Transverse colon (tissue), 4 donors: ENCODE data around the gene TPTE. TPM values are rescaled to one million over a fixed set of nuclear protein-coding genes. Genes with fewer than 3 reads are reported as not detected.
"Not testable (repeated sequence)": the region's sequence is repeated elsewhere in the genome, so short reads cannot be mapped to it uniquely, and the experiment has no call there.

ENCODE experiments used
- DNase-seq: peaks from one replicate; pipeline ENCODE4 v3.0.0-alpha.2; 2019
- H3K27ac ChIP-seq, 4 donors: fragments of 200-600 bp; sonication (generic); 2 replicates each; pipeline ENCODE4 v1.5.1; 2016 to 2018; ENCODE audit warnings: inconsistent platforms in 4 of 4
- H3K27me3 ChIP-seq: fragments of 200-600 bp; sonication (generic); 2 replicates; pipeline ENCODE4 v1.5.1; 2017; ENCODE audit warnings: inconsistent platforms
- H3K36me3 ChIP-seq, 4 donors: fragments of 200-600 bp; sonication (generic); 2 replicates each; pipeline ENCODE4 v1.5.1; 2017 to 2019; ENCODE audit warnings: inconsistent platforms in 4 of 4
- H3K4me1 ChIP-seq, 4 donors: fragments of 200-600 bp; sonication (generic); 2 replicates each; pipeline ENCODE4 v1.5.1; 2017 to 2020; ENCODE audit warnings: inconsistent platforms in 4 of 4
- H3K4me3 ChIP-seq, 4 donors: fragments of 200-600 bp; sonication (generic); 1 replicate in 1 of 4; 2 replicates in 3 of 4; pipeline versions ENCODE4 v1.5.1 to v1.6.1; 2017 to 2019; ENCODE audit warnings: inconsistent platforms in 4 of 4
- H3K9me3 ChIP-seq, 2 donors: fragments of 200-600 bp; sonication (generic); 2 replicates each; pipeline ENCODE4 v1.5.1; 2017 to 2019; ENCODE audit warnings: inconsistent platforms in 2 of 2
- EP300 ChIP-seq: sonication (generic); formaldehyde crosslinking; IDR thresholded peaks from one replicate; pipeline ENCODE4 v1.6.1; 2017; ENCODE audit warnings: antibody characterized with exemption, low read depth
- POLR2A ChIP-seq: fragments of 450-650 bp; IDR thresholded peaks from one replicate; pipeline ENCODE4 v1.6.1; 2016; ENCODE audit warnings: antibody characterized with exemption, mild to moderate bottlenecking, moderate library complexity
- POLR2AphosphoS5 ChIP-seq, 3 donors: sonication (generic); formaldehyde crosslinking; IDR thresholded peaks; one replicate each; pipeline ENCODE4 v1.6.1; 2016; ENCODE audit warnings: antibody characterized with exemption in 3 of 3
- WGBS, 2 donors: methylation state at CpG; one replicate each; pipeline ENCODE4 v1.1.5; 2018; ENCODE audit warnings: low coverage in 1 of 2; 5-methylcytosine and 5-hydroxymethylcytosine counted together
- in situ Hi-C, 4 donors: fragments of 200-750 bp; cut with MboI; loops; one replicate each; pipeline versions ENCODE4 v1.15.0 to v1.15.1; 2017; ENCODE audit warnings: low sequenced_read_pairs in 3 of 4, low pct_ligation_motif_present in 1 of 4, low pct_unique_long_range_greater_than_20kb in 1 of 4
- intact Hi-C: fragments of 100-400 bp; cut with DNase I; formaldehyde crosslinking; loops from one replicate; pipeline ENCODE4 v1.15.1; 2023; ENCODE audit warnings: low total_unique reads
- total RNA-seq, 4 donors: library from RNA; depleted of rRNA; stranded (reverse); fragments of >200 nt; gene quantifications; one replicate each; pipeline ENCODE4 v1.1.0, GENCODE V29; 2016
- TF ChIP-seq, protein P1 (sequence below), 5 experiments: fragments of 200-600 bp in 3 of 5; fragments of 450-650 bp in 2 of 5; sonication (generic) in 3 of 5; IDR thresholded peaks; 1 replicate in 2 of 5; 2 replicates in 3 of 5; pipeline ENCODE4 v1.5.1; 2016 to 2017; ENCODE audit warnings: antibody characterized with exemption in 5 of 5, inconsistent platforms in 3 of 5, mild to moderate bottlenecking in 2 of 5, moderate library complexity in 1 of 5

Gene TPTE
- total RNA-seq: not detected

DNA sequence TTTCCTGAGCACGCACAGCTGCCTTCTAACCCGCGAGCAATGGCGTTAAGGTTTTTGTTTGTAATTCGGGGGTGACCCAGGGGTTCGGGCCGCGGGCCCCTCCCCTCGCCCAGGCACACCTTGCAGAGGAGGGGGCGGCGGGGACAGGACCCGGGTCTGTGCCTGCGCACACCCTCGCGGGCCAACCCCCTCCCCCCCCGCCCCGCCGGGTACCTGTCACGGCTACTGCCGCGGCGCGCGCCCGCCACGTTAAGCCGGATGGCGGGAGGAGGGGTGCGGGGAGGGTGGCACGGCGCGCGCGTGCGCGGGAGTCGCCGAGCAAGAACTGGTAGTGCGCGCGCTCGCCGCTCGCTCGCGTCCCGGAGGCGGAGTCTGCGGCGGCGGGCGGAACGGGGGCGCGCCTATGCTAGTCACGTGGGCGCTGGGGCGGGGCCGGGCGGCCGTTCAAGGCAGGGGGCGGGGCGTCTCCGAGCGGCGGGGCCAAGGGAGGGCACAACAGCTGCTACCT lies at the start of gene TPTE:
Gene TPTE, plus strand, starts transcription at position 493 of the 508 bp plus-strand sequence. CDS start 17,141 bp downstream, outside the sequence.
- H3K27me3 ChIP-seq: no peaks in the 10 kb centered on the region
- H3K9me3 ChIP-seq: peaks cover 12 to 52% of the 10 kb centered on the region in 2 donors
- H3K4me3 ChIP-seq: no peak within 1 kb of the TSS
- intact Hi-C loops (no loop called here), in situ Hi-C loops (no loop called here)
- WGBS, 2 donors: 85 to 88% methylated on average over 12 to 66 of the region's 66 CpGs
- H3K4me1 ChIP-seq: no peaks in the 10 kb centered on the region
- H3K36me3 ChIP-seq: no peaks in the 10 kb centered on the region
- no peak within 1 kb of the TSS for H3K27ac ChIP-seq
- no peak for DNase-seq
- TF ChIP-seq POLR2A (no peak), EP300 (no peak), POLR2AphosphoS5 (IDR thresholded peaks at IDR 0.05) (no peak)
- TF ChIP-seq, protein P1, sequence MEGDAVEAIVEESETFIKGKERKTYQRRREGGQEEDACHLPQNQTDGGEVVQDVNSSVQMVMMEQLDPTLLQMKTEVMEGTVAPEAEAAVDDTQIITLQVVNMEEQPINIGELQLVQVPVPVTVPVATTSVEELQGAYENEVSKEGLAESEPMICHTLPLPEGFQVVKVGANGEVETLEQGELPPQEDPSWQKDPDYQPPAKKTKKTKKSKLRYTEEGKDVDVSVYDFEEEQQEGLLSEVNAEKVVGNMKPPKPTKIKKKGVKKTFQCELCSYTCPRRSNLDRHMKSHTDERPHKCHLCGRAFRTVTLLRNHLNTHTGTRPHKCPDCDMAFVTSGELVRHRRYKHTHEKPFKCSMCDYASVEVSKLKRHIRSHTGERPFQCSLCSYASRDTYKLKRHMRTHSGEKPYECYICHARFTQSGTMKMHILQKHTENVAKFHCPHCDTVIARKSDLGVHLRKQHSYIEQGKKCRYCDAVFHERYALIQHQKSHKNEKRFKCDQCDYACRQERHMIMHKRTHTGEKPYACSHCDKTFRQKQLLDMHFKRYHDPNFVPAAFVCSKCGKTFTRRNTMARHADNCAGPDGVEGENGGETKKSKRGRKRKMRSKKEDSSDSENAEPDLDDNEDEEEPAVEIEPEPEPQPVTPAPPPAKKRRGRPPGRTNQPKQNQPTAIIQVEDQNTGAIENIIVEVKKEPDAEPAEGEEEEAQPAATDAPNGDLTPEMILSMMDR (IDR thresholded peaks at IDR 0.05): no peak

- DNase-seq, H3K36me3 ChIP-seq, H3K27me3 ChIP-seq, intact Hi-C loops, H3K4me1 ChIP-seq, H3K27ac ChIP-seq, H3K4me3 ChIP-seq, in situ Hi-C loops: not testable (repeated sequence)
- peaks cover 17% of the 10 kb centered on the region in 2 donors for H3K9me3 ChIP-seq
These were observed 49.4 kb upstream of the TPTE start for GRCh38 chr21:10471999-10472398.

- H3K27ac ChIP-seq, H3K4me1 ChIP-seq, H3K4me3 ChIP-seq, in situ Hi-C loops, intact Hi-C loops, DNase-seq, H3K36me3 ChIP-seq, H3K27me3 ChIP-seq: not testable (repeated sequence)
- peaks cover 12 to 17% of the 10 kb centered on the region in 2 donors for H3K9me3 ChIP-seq
- 53 to 62% methylated on average over 7 of the region's 7 CpGs for WGBS, 2 donors
These were observed 43.6 kb upstream of the TPTE start for GRCh38 chr21:10477794-10478193.

- in situ Hi-C loops, H3K27me3 ChIP-seq, H3K4me1 ChIP-seq, H3K4me3 ChIP-seq, DNase-seq, H3K36me3 ChIP-seq, H3K27ac ChIP-seq, intact Hi-C loops: not testable (repeated sequence)
- peaks cover 17 to 18% of the 10 kb centered on the region in 2 donors for H3K9me3 ChIP-seq
- WGBS, 2 donors: 40 to 48% methylated on average over 4 of the region's 4 CpGs
These were observed 41.5 kb upstream of the TPTE start for GRCh38 chr21:10479875-10480274.

- intact Hi-C loops, DNase-seq, H3K4me3 ChIP-seq, H3K27ac ChIP-seq, H3K4me1 ChIP-seq, in situ Hi-C loops, H3K9me3 ChIP-seq, H3K27me3 ChIP-seq, H3K36me3 ChIP-seq: not testable (repeated sequence)
- 34 to 57% methylated on average over 3 of the region's 3 CpGs for WGBS, 2 donors
These were observed 36.5 kb upstream of the TPTE start for GRCh38 chr21:10484864-10485263.

GRCh38 chr21:10490453-10490852 lies 30.9 kb upstream of the TPTE start:
- H3K4me1 ChIP-seq, H3K27me3 ChIP-seq, H3K36me3 ChIP-seq, H3K4me3 ChIP-seq, in situ Hi-C loops, DNase-seq, intact Hi-C loops, H3K9me3 ChIP-seq, H3K27ac ChIP-seq: not testable (repeated sequence)
- 62 to 67% methylated on average over 3 of the region's 3 CpGs for WGBS, 2 donors

DNA sequence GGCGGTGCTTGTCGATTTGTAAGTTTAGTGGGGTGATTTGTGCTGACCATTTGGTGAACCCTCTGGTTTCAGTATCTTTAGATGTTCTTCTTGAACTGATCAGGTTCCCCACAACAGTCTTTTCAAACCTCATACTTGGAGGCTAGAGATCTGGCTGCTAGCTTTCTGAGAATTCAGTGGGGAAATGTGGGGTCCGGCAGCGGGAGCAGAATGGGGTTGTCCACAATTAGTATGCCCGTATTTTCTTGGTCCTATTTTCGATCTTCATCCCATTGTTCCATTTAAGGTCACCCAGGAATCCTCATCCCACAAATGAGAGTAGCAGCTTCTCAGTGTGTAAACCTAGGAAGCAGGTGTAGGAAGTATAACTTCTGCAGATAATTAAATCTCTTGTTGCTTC lies 10.3 kb upstream of the TPTE start:
- Histone ChIP-seq H3K4me1 (no peaks in the 10 kb centered on the region), H3K27ac (no peak overlapping the region), H3K4me3 (no peak overlapping the region), H3K27me3 (no peaks in the 10 kb centered on the region), H3K36me3 (no peaks in the 10 kb centered on the region), H3K9me3 (peaks cover 0 to 8% of the 10 kb centered on the region in 2 donors)
- 68 to 69% methylated on average over 6 of the region's 6 CpGs for WGBS, 2 donors
- in situ Hi-C loops (no loop called here), intact Hi-C loops (no loop called here)
- TF ChIP-seq, protein P1 (IDR thresholded peaks at IDR 0.05): no peak
- TF ChIP-seq EP300 (no peak), POLR2AphosphoS5 (IDR thresholded peaks at IDR 0.05) (no peak), POLR2A (no peak)
- no peak for DNase-seq

- in situ Hi-C loops, intact Hi-C loops: not testable (repeated sequence)
- peaks cover 7 to 41% of the 10 kb centered on the region in 2 donors for H3K9me3 ChIP-seq
These were observed 4.5 kb upstream of the TPTE start for GRCh38 chr21:10516889-10517288.

GRCh38 chr21:10517904-10518303 lies 3.5 kb upstream of the TPTE start:
- H3K36me3 ChIP-seq, H3K27ac ChIP-seq, H3K27me3 ChIP-seq, in situ Hi-C loops, intact Hi-C loops, H3K4me1 ChIP-seq, DNase-seq, H3K4me3 ChIP-seq: not testable (repeated sequence)
- WGBS, 2 donors: 81% methylated on average over 4 to 10 of the region's 10 CpGs
- H3K9me3 ChIP-seq: peaks cover 7 to 45% of the 10 kb centered on the region in 2 donors

More at GRCh38 chr21:10516889-10517288, 4.5 kb upstream of the TPTE start:
- H3K36me3 ChIP-seq, H3K4me3 ChIP-seq, H3K4me1 ChIP-seq, DNase-seq, H3K27ac ChIP-seq, H3K27me3 ChIP-seq: not testable (repeated sequence)
- 79 to 91% methylated on average over 2 to 3 of the region's 3 CpGs for WGBS, 2 donors
